ENCODE data around the gene RAI1. TPM values are rescaled to one million over a fixed set of nuclear protein-coding genes. Genes with fewer than 3 reads are reported as not detected.
"Not testable (repeated sequence)": the region's sequence is repeated elsewhere in the genome, so short reads cannot be mapped to it uniquely, and the experiment has no call there.

Gene RAI1
- polyA plus RNA-seq (ENCODE audit: insufficient read length in 4 of 4) = 10 to 100 TPM; 19.4 to 41.6 (median 24.3) TPM

GRCh38 chr17:17681187-17681743 is at the start of gene RAI1:
RAI1 (plus strand) TSS chr17:17681458; CDS start chr17:17792949, 111,491 bp downstream.
- peak in 2 of 4 donors; percentile 68 to 76 for DNase-seq (ENCODE audit: low read depth in 4 of 4, low spot score in 3 of 4)

GRCh38 chr17:17632690-17633089 is 48.6 kb upstream of the RAI1 start:
- DNase-seq (ENCODE audit: low read depth in 4 of 4, low spot score in 3 of 4) = not testable (repeated sequence)

- no peak for DNase-seq (ENCODE audit: low read depth in 4 of 4, low spot score in 3 of 4)
These were observed 47.9 kb upstream of the RAI1 start for GRCh38 chr17:17633310-17633709.

- DNase-seq (ENCODE audit: low read depth in 4 of 4, low spot score in 3 of 4) = no peak
These were observed 46.1 kb upstream of the RAI1 start for GRCh38 chr17:17635126-17635525.

GRCh38 chr17:17635537-17636271 is 45.6 kb upstream of the RAI1 start:
- DNase-seq (ENCODE audit: low read depth in 4 of 4, low spot score in 3 of 4) = not testable (repeated sequence)

- DNase-seq (ENCODE audit: low read depth in 4 of 4, low spot score in 3 of 4) = no peak
These were observed 44.9 kb upstream of the RAI1 start for GRCh38 chr17:17636272-17636885.

- DNase-seq (ENCODE audit: low read depth in 4 of 4, low spot score in 3 of 4) = no peak
These were observed 42.8 kb upstream of the RAI1 start for GRCh38 chr17:17638467-17638866.

- DNase-seq (ENCODE audit: low read depth in 4 of 4, low spot score in 3 of 4) = not testable (repeated sequence)
These were observed 41.5 kb upstream of the RAI1 start for GRCh38 chr17:17639661-17640270.

GRCh38 chr17:17641621-17642409 is 39.4 kb upstream of the RAI1 start:
- peak in 3 of 4 donors; percentile 57 to 66 (median 62) for DNase-seq (ENCODE audit: low read depth in 4 of 4, low spot score in 3 of 4)

- DNase-seq (ENCODE audit: low read depth in 4 of 4, low spot score in 3 of 4) = not testable (repeated sequence)
These were observed 36.1 kb upstream of the RAI1 start for GRCh38 chr17:17645148-17645547.

- DNase-seq (ENCODE audit: low read depth in 4 of 4, low spot score in 3 of 4) = no peak
These were observed 35.3 kb upstream of the RAI1 start for GRCh38 chr17:17645961-17646360.

GRCh38 chr17:17647524-17648178 is 33.6 kb upstream of the RAI1 start:
- DNase-seq (ENCODE audit: low read depth in 4 of 4, low spot score in 3 of 4) = no peak

- DNase-seq (ENCODE audit: low read depth in 4 of 4, low spot score in 3 of 4) = no peak
These were observed 32.5 kb upstream of the RAI1 start for GRCh38 chr17:17648762-17649161.

- DNase-seq (ENCODE audit: low read depth in 4 of 4, low spot score in 3 of 4) = no peak
These were observed 30.3 kb upstream of the RAI1 start for GRCh38 chr17:17650959-17651358.

- DNase-seq (ENCODE audit: low read depth in 4 of 4, low spot score in 3 of 4) = no peak
These were observed 27.9 kb upstream of the RAI1 start for GRCh38 chr17:17653343-17653742.

GRCh38 chr17:17659340-17659739 is 21.9 kb upstream of the RAI1 start:
- DNase-seq (ENCODE audit: low read depth in 4 of 4, low spot score in 3 of 4) = no peak

- DNase-seq (ENCODE audit: low read depth in 4 of 4, low spot score in 3 of 4) = no peak
These were observed 20.1 kb upstream of the RAI1 start for GRCh38 chr17:17661134-17661533.

GRCh38 chr17:17661834-17662385 is 19.3 kb upstream of the RAI1 start:
- no peak for DNase-seq (ENCODE audit: low read depth in 4 of 4, low spot score in 3 of 4)

- peak in 1 of 4 donors; percentile 45 for DNase-seq (ENCODE audit: low read depth in 4 of 4, low spot score in 3 of 4)
These were observed 17.8 kb upstream of the RAI1 start for GRCh38 chr17:17663160-17664063.
